A673 (cell line): ENCODE measurements around the gene CEP89.

Experiments
- CTCF ChIP-seq: fragments of 300-800, 200-600 bp; sonication (generic); conservative IDR thresholded peaks from 2 replicates; pipeline ENCODE4 v1.5.1; 2017; ENCODE audit warnings: low read depth, mild to moderate bottlenecking, antibody characterized with exemption, low read length, moderate library complexity, mixed read lengths
- EZH2 ChIP-seq: fragments of 200-600 bp; sonication (generic); IDR thresholded peaks from 2 replicates; pipeline ENCODE4 v1.6.1; 2017; ENCODE audit warnings: borderline replicate concordance, low read depth, mild to moderate bottlenecking, mixed read lengths, antibody characterized with exemption, low read length; ENCODE audit not compliant: poor library complexity, severe bottlenecking

GRCh38 chr19:32977280-32977679 is 5.5 kb upstream of the CEP89 start:
- no peak for TF ChIP-seq CTCF
- TF ChIP-seq EZH2: no peak
